ENCODE results near the gene DDX51. TPM values are rescaled to one million over a fixed set of nuclear protein-coding genes. Genes with fewer than 3 reads are reported as not detected.

DDX51 gene
- total RNA-seq, 2 experiments from 2014 or later, result 25.2 to 27.5 TPM

- DNase-seq, result no peak
- no peak overlapping the region for H3K27ac Mint-ChIP-seq
- H3K9me3 Mint-ChIP-seq, result peaks cover 8% of the 10 kb centered on the region
- ChIA-PET POLR2A (no interaction called here), CTCF (no interaction called here)
- no peaks in the 10 kb centered on the region for H3K36me3 Mint-ChIP-seq (ENCODE audit: low read depth)
- H3K27me3 Mint-ChIP-seq, result peaks cover 2% of the 10 kb centered on the region
- no peak overlapping the region for H3K4me3 Mint-ChIP-seq
- peaks cover 18% of the 10 kb centered on the region for H3K4me1 Mint-ChIP-seq
Measured at GRCh38 chr12:132169376-132169775, 25.3 kb upstream of the DDX51 start.

- no peak for DNase-seq
- CTCF ChIA-PET, result no interaction called here
- Mint-ChIP-seq H3K27me3 (peaks cover 2% of the 10 kb centered on the region), H3K36me3 (ENCODE audit: low read depth) (no peaks in the 10 kb centered on the region), H3K27ac (no peak overlapping the region), H3K4me1 (peaks cover 19% of the 10 kb centered on the region), H3K9me3 (peaks cover 8% of the 10 kb centered on the region), H3K4me3 (no peak overlapping the region)
- POLR2A ChIA-PET, result no interaction called here
Measured at GRCh38 chr12:132168311-132169031, 24.4 kb upstream of the DDX51 start.

- peak overlapping the region; percentile 71 for H3K27ac Mint-ChIP-seq
- H3K27me3 Mint-ChIP-seq, result peaks cover 2% of the 10 kb centered on the region
- H3K9me3 Mint-ChIP-seq, result peaks cover 8% of the 10 kb centered on the region
- POLR2A ChIA-PET, result no interaction called here
- peaks cover 16% of the 10 kb centered on the region for H3K4me1 Mint-ChIP-seq
- H3K36me3 Mint-ChIP-seq (ENCODE audit: low read depth), result no peaks in the 10 kb centered on the region
- CTCF ChIA-PET, result interaction anchor here (1.0 kb wide), 1 partner anchor 14 kb away, joined by 3 read pairs; no protein-coding TSS in a partner anchor
- no peak for DNase-seq
- no peak overlapping the region for H3K4me3 Mint-ChIP-seq
Measured at GRCh38 chr12:132167611-132168310, 23.6 kb upstream of the DDX51 start.

- POLR2A ChIA-PET, result no interaction called here
- no peaks in the 10 kb centered on the region for H3K36me3 Mint-ChIP-seq (ENCODE audit: low read depth)
- H3K4me1 Mint-ChIP-seq, result peaks cover 17% of the 10 kb centered on the region
- peaks cover 8% of the 10 kb centered on the region for H3K9me3 Mint-ChIP-seq
- no peak overlapping the region for H3K4me3 Mint-ChIP-seq
- CTCF ChIA-PET, result interaction anchor here (1.0 kb wide), 1 partner anchor 13 kb away, joined by 3 read pairs; no protein-coding TSS in a partner anchor
- H3K27ac Mint-ChIP-seq, result no peak overlapping the region
- no peaks in the 10 kb centered on the region for H3K27me3 Mint-ChIP-seq
- DNase-seq, result no peak
Measured at GRCh38 chr12:132166801-132167591, 22.9 kb upstream of the DDX51 start.

- ChIA-PET POLR2A (no interaction called here), CTCF (no interaction called here)
- DNase-seq, result no peak
- Mint-ChIP-seq H3K27ac (no peak overlapping the region), H3K36me3 (ENCODE audit: low read depth) (no peaks in the 10 kb centered on the region), H3K4me3 (no peak overlapping the region), H3K4me1 (peaks cover 19% of the 10 kb centered on the region), H3K27me3 (no peaks in the 10 kb centered on the region), H3K9me3 (peaks cover 8% of the 10 kb centered on the region)
Measured at GRCh38 chr12:132166093-132166492, 22.0 kb upstream of the DDX51 start.

DNA sequence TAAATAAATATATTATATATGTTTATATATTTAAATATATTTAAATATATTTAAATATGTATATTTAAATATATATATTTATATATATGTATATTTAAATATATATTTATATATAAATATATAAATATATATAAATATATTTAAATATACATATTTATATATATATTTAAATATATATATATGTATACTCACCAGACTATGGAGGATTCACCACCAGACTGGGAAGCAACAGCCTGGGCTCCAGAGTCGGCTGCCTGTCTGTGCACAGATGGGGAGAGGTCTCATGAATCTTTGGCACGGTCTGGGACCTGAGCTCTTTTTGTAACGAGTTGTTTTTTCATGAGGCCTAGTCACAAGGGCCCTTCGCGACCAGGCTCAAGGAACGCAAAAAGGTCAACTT is 21.5 kb upstream of the DDX51 start:
- Mint-ChIP-seq H3K9me3 (peaks cover 8% of the 10 kb centered on the region), H3K27me3 (no peaks in the 10 kb centered on the region), H3K27ac (no peak overlapping the region), H3K4me1 (peaks cover 19% of the 10 kb centered on the region), H3K4me3 (no peak overlapping the region), H3K36me3 (ENCODE audit: low read depth) (no peaks in the 10 kb centered on the region)
- POLR2A ChIA-PET, result no interaction called here
- DNase-seq, result no peak
- CTCF ChIA-PET, result no interaction called here

DNA sequence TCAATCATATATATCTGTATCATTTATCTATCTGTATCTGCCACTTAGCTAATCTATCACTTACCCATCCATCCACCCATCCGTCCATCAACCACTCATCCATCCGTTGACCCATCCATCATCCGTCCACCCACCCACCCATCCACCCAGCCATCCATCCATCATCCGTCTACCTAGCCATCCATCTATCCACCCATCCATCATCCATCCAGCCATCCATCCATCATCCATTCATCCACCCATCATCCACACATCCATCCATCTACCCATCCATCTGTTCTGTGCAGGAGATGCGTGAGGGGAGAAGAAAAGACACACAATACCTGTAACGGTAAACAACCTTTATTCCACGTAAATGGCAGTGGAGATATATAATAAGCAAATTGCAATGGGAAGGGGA is 20.3 kb upstream of the DDX51 start:
- Mint-ChIP-seq H3K27me3 (no peaks in the 10 kb centered on the region), H3K4me3 (no peak overlapping the region), H3K4me1 (peaks cover 22% of the 10 kb centered on the region), H3K9me3 (peaks cover 8% of the 10 kb centered on the region), H3K27ac (no peak overlapping the region), H3K36me3 (ENCODE audit: low read depth) (no peaks in the 10 kb centered on the region)
- POLR2A ChIA-PET, result no interaction called here
- CTCF ChIA-PET, result no interaction called here
- no peak for DNase-seq

DNA sequence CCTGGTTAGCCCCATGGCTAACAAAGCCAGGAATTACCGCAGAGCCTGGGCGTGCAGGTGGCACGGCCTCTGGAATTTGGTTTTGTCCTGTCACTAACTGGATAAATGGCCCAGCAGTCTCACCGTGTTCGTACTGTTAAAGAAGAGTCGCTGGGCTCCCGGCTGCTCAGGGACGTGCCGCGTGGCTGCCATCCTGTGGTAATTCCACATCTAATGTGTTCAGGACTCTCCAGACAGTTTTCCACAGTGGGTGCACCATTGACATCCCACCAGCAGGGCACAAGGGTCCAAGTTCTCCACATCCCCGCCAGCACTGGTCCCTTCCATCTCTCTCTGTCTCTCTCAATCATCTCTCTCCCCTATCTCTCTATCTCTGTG is 19.8 kb upstream of the DDX51 start:
- Mint-ChIP-seq H3K9me3 (peaks cover 8% of the 10 kb centered on the region), H3K27me3 (no peaks in the 10 kb centered on the region), H3K36me3 (ENCODE audit: low read depth) (no peaks in the 10 kb centered on the region), H3K4me1 (peaks cover 22% of the 10 kb centered on the region), H3K4me3 (no peak overlapping the region), H3K27ac (no peak overlapping the region)
- DNase-seq, result no peak
- ChIA-PET POLR2A (no interaction called here), CTCF (interaction anchor here (1.8 to 3.0 kb wide), 2 partner anchors 10 to 21 kb away, joined by 5 to 14 read pairs; no protein-coding TSS in a partner anchor)

GRCh38 chr12:132163041-132163910 is 19.2 kb upstream of the DDX51 start:
- Mint-ChIP-seq H3K36me3 (ENCODE audit: low read depth) (no peaks in the 10 kb centered on the region), H3K4me1 (peaks cover 22% of the 10 kb centered on the region), H3K9me3 (peaks cover 8% of the 10 kb centered on the region), H3K27me3 (no peaks in the 10 kb centered on the region), H3K4me3 (no peak overlapping the region), H3K27ac (no peak overlapping the region)
- no peak for DNase-seq
- CTCF ChIA-PET, result interaction anchor here (0.6 to 3.0 kb wide), 5 partner anchors 10 to 254 kb away, joined by 3 to 14 read pairs (median 3); no protein-coding TSS in a partner anchor
- POLR2A ChIA-PET, result no interaction called here

DNA sequence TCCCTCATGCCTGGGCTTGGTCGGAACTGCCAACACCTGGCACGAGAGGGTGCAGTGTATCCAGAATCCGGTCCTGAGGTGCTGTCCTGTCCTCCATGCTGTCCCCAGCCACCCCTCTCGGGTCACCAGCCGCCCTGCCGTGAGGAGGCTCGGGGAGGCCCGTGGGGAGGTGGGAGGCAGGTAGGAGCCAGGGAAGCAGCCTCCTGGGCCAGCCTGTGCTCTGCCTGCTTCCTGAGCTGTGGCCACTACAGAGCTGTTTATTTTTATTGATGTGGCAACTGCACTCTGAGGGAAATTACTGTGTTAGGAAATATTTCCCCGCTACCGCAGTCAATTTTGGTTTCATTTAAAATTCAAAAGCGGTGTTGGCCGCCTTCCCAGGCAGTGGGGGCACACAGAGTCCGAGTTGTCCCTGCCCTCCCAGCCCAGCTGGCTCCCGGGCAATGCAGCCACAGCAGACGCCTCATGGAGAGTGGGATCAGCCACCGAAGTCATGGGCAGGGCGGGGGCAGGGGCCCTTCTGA is 18.5 kb upstream of the DDX51 start:
- POLR2A ChIA-PET, result no interaction called here
- no peak overlapping the region for H3K27ac Mint-ChIP-seq
- H3K4me1 Mint-ChIP-seq, result peaks cover 18% of the 10 kb centered on the region
- peak; percentile 30 for DNase-seq
- H3K27me3 Mint-ChIP-seq, result no peaks in the 10 kb centered on the region
- peak overlapping the region; percentile 26 for H3K4me3 Mint-ChIP-seq
- peaks cover 8% of the 10 kb centered on the region for H3K9me3 Mint-ChIP-seq
- H3K36me3 Mint-ChIP-seq (ENCODE audit: low read depth), result no peaks in the 10 kb centered on the region
- CTCF ChIA-PET, result interaction anchor here (0.7 to 3.0 kb wide), 4 partner anchors 9 to 156 kb away, joined by 3 to 14 read pairs (median 4); no protein-coding TSS in a partner anchor

GRCh38 chr12:132161796-132162507 is 17.8 kb upstream of the DDX51 start:
- H3K9me3 Mint-ChIP-seq, result peaks cover 3% of the 10 kb centered on the region
- H3K36me3 Mint-ChIP-seq (ENCODE audit: low read depth), result no peaks in the 10 kb centered on the region

More at GRCh38 chr12:132161796-132162507, 17.8 kb upstream of the DDX51 start:
- H3K4me3 Mint-ChIP-seq, result no peak overlapping the region
- peaks cover 16% of the 10 kb centered on the region for H3K4me1 Mint-ChIP-seq
- no peak for DNase-seq
- H3K27me3 Mint-ChIP-seq, result no peaks in the 10 kb centered on the region
- H3K27ac Mint-ChIP-seq, result no peak overlapping the region
- ChIA-PET POLR2A (no interaction called here), CTCF (interaction anchor here (1.0 to 3.0 kb wide), 6 partner anchors 9 to 362 kb away, joined by 3 to 14 read pairs (median 4); no protein-coding TSS in a partner anchor)
